Sigmoid colon (tissue), 4 donors: ENCODE measurements around the gene KAZN.

Source experiments
- CTCF ChIP-seq, 4 experiments: fragments of 450-650 bp in 3 of 4; fragments of 200-600 bp in 1 of 4; IDR thresholded peaks; one replicate each; pipeline ENCODE4 v1.5.1; 2016 to 2019; ENCODE audit warnings: antibody characterized with exemption in 4 of 4, mild to moderate bottlenecking in 3 of 4, moderate library complexity in 2 of 4
- EP300 ChIP-seq, 4 donors: sonication (generic); formaldehyde crosslinking; IDR thresholded peaks; one replicate each; pipeline ENCODE4 v1.6.1; 2017; ENCODE audit warnings: antibody characterized with exemption in 4 of 4
- POLR2A ChIP-seq, 2 donors: fragments of 450-650 bp; IDR thresholded peaks; one replicate each; pipeline ENCODE4 v1.6.1; 2016; ENCODE audit warnings: antibody characterized with exemption in 2 of 2, mild to moderate bottlenecking in 2 of 2, moderate library complexity in 2 of 2
- POLR2AphosphoS5 ChIP-seq, 4 donors: sonication (generic); formaldehyde crosslinking; IDR thresholded peaks; one replicate each; pipeline ENCODE4 v1.6.1; 2017; ENCODE audit warnings: antibody characterized with exemption in 4 of 4

DNA sequence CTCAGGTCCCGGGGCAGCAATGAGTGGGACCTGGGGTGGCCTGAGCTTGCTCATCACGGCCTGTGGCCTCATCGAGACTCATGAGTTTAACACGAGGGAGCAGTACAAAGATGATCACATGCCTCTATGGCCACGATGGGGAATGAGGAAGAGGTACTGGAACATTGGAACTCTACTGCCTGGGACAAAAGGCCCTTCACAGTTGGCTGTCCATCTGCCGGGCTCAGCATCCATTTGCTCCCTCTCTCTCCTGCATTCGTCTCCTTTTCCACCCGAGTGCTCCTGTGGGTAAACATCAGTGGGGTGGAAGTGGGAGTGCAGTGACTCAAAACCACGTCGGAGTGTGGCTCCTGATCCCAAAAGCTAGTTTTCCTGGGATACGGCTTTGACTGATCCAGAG, 124.9 kb downstream of the KAZN start:
- TF ChIP-seq CTCF (IDR thresholded peaks at IDR 0.05) (no peak), POLR2A (IDR thresholded peaks at IDR 0.05) (no peak), POLR2AphosphoS5 (IDR thresholded peaks at IDR 0.05) (no peak), EP300 (IDR thresholded peaks at IDR 0.05) (no peak)
